BJ (cell line): ENCODE data around the gene PRKG1. TPM values are rescaled to one million over a fixed set of nuclear protein-coding genes. Genes with fewer than 3 reads are reported as not detected.
"Not testable (repeated sequence)": the region's sequence is repeated elsewhere in the genome, so short reads cannot be mapped to it uniquely, and the experiment has no call there.

Experiments used
- CTCF ChIA-PET: fragments of 350-600 bp; formaldehyde crosslinking; extraction: SDS; loops from one replicate; lab custom pipeline; 2021; ENCODE audit warnings: antibody characterized with exemption, inconsistent platforms; lab: Yijun Ruan, JAX
- POLR2A ChIA-PET: fragments of 300-600 bp; sonication (Branson Sonifier 250); formaldehyde crosslinking; extraction: SDS; loops from one replicate; lab custom pipeline; 2021; ENCODE audit warnings: antibody characterized with exemption; lab: Charles Lee
- DNase-seq: peaks from one replicate; pipeline ENCODE4 v3.0.0-alpha.2; 2011; ENCODE audit warnings: low read depth
- H3K27me3 ChIP-seq: 2 replicates; pipeline ENCODE4 v1.6.0; 2011; ENCODE audit warnings: low read length; ENCODE audit not compliant: control insufficient read depth, insufficient read depth
- H3K36me3 ChIP-seq: 2 replicates; pipeline ENCODE4 v1.5.1; 2011; ENCODE audit warnings: low read length; ENCODE audit not compliant: control insufficient read depth, insufficient read depth
- H3K4me3 ChIP-seq: 2 replicates; pipeline ENCODE4 v1.5.1; 2011; ENCODE audit warnings: low read depth, mild to moderate bottlenecking, control low read depth, low read length
- CTCF ChIP-seq: IDR thresholded peaks from 2 replicates; pipeline ENCODE4 v1.5.1; 2011; ENCODE audit warnings: low read depth, mild to moderate bottlenecking, control low read depth, inconsistent platforms, low read length, moderate library complexity; ENCODE audit not compliant: insufficient read depth
- polyA plus RNA-seq: library from polyadenylated mRNA; depleted of rRNA; stranded (reverse); fragments of >200 nt; gene quantifications from 2 replicates; pipeline ENCODE4 v1.2.3, GENCODE V29; 2011

The PRKG1 gene
- polyA plus RNA-seq, 1 experiment: 9.7 TPM

- Histone ChIP-seq H3K4me3 (no peak overlapping the region), H3K27me3 (no peaks in the 10 kb centered on the region), H3K36me3 (no peaks in the 10 kb centered on the region)
- no peak for DNase-seq
- ChIA-PET CTCF (no interaction called here), POLR2A (no interaction called here)
- TF ChIP-seq CTCF: no peak
Measured at GRCh38 chr10:51574248-51575048, 500.2 kb downstream of the PRKG1 start.

GRCh38 chr10:51581196-51581595, 506.9 kb downstream of the PRKG1 start:
- H3K27me3 ChIP-seq, POLR2A ChIA-PET, H3K4me3 ChIP-seq, CTCF ChIA-PET, H3K36me3 ChIP-seq, DNase-seq: not testable (repeated sequence)

DNA sequence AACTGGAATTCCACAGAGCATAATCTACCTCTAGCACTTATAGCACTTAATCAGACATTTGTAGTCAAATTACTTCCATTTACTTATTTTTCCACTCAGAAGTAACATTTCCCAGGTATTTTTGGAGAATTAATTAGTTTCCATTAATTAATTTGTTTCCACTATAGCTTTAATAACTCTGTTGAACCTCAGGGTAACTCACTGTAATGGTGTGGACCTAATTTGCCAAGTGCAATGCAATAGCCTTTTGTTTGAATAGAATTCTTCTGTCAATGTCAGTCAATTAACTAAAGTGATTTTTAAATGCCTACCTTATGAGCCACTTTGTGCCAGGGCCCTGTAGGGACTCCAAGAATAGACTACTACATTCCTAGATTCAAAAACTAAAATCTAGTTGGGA, 509.7 kb downstream of the PRKG1 start:
- ChIA-PET CTCF (no interaction called here), POLR2A (no interaction called here)
- Histone ChIP-seq H3K27me3 (no peaks in the 10 kb centered on the region), H3K4me3 (no peak overlapping the region), H3K36me3 (no peaks in the 10 kb centered on the region)
- TF ChIP-seq CTCF: no peak
- no peak for DNase-seq

DNA sequence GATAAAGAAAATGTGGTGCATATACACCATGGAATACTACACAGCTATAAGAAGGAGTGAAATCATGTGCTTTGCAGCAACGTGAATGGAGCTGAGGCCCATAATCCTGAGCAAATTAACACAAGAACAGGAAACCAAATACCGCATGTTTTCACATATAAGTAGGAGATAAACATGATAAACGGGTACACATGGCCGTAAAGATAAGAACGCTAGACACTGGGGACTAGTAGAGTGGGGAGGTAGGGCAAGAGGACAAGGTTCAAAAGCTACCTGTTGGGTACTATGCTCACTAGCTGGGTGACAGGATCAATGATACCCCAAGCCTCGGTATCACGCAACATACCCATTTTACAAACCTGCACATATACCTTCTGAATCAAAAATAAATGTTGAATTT, 511.5 kb downstream of the PRKG1 start:
- POLR2A ChIA-PET: no interaction called here

DNA sequence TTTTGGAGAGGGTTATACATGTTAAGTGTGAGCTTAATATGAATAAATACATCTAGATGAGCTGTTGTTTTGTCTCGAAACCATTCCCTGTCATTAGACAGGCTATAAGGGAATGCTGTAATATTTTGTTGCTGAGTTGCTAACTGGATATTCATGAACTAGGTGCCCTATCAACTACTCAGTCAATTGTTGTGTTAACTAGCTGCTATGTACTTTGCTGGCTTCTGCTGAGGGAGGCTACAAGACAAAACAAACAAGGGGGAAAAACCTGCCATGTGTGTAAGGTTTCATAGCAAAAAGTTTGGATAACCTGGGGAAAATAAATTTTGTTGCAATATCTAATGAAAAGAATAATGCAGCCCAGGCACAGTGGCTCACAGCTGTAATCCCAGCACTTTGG, 514.7 kb downstream of the PRKG1 start:
- ChIA-PET CTCF (no interaction called here), POLR2A (no interaction called here)
- H3K4me3 ChIP-seq: no peak overlapping the region
- no peak for TF ChIP-seq CTCF
- no peaks in the 10 kb centered on the region for H3K36me3 ChIP-seq
- no peak for DNase-seq
- H3K27me3 ChIP-seq: no peaks in the 10 kb centered on the region

More for the DNA sequence above, 511.5 kb downstream of the PRKG1 start:
- H3K4me3 ChIP-seq: no peak overlapping the region
- TF ChIP-seq CTCF: no peak
- no peaks in the 10 kb centered on the region for H3K27me3 ChIP-seq
- no peak for DNase-seq
- H3K36me3 ChIP-seq: no peaks in the 10 kb centered on the region
- CTCF ChIA-PET: no interaction called here

GRCh38 chr10:51590818-51591217, 516.5 kb downstream of the PRKG1 start:
- POLR2A ChIA-PET: no interaction called here
- no peaks in the 10 kb centered on the region for H3K36me3 ChIP-seq
- H3K4me3 ChIP-seq: no peak overlapping the region
- no peak for TF ChIP-seq CTCF
- H3K27me3 ChIP-seq: no peaks in the 10 kb centered on the region
- CTCF ChIA-PET: no interaction called here
- no peak for DNase-seq
